ENCODE measurements around the gene SRPK1.
"Not testable (repeated sequence)": the region's sequence is repeated elsewhere in the genome, so short reads cannot be mapped to it uniquely, and the experiment has no call there.

Gene SRPK1

GRCh38 chr6:35920793-35921732, at the start of gene SRPK1:
TSS of gene SRPK1 (minus strand) at chr6:35921098. CDS start at chr6:35921056, 42 bp downstream.
- DNase-seq, result peak; percentile 76

GRCh38 chr6:35970181-35970580, 49.3 kb upstream of the SRPK1 start:
- DNase-seq, result no peak

- DNase-seq, result no peak
Measured at GRCh38 chr6:35969646-35970045, 48.7 kb upstream of the SRPK1 start.

GRCh38 chr6:35968821-35969220, 47.9 kb upstream of the SRPK1 start:
- no peak for DNase-seq

- DNase-seq, result no peak
Measured at GRCh38 chr6:35967076-35967774, 46.3 kb upstream of the SRPK1 start.

- DNase-seq, result no peak
Measured at GRCh38 chr6:35962779-35963560, 42.1 kb upstream of the SRPK1 start.

GRCh38 chr6:35960187-35960586, 39.3 kb upstream of the SRPK1 start:
- DNase-seq, result no peak

GRCh38 chr6:35955970-35956369, 35.1 kb upstream of the SRPK1 start:
- no peak for DNase-seq

- DNase-seq, result no peak
Measured at GRCh38 chr6:35955521-35955920, 34.6 kb upstream of the SRPK1 start.

- no peak for DNase-seq
Measured at GRCh38 chr6:35955071-35955470, 34.2 kb upstream of the SRPK1 start.

- no peak for DNase-seq
Measured at GRCh38 chr6:35954333-35954732, 33.4 kb upstream of the SRPK1 start.

- no peak for DNase-seq
Measured at GRCh38 chr6:35948725-35949124, 27.8 kb upstream of the SRPK1 start.

- no peak for DNase-seq
Measured at GRCh38 chr6:35945650-35946025, 24.7 kb upstream of the SRPK1 start.

- no peak for DNase-seq
Measured at GRCh38 chr6:35943390-35943789, 22.5 kb upstream of the SRPK1 start.

GRCh38 chr6:35942355-35942754, 21.5 kb upstream of the SRPK1 start:
- no peak for DNase-seq

GRCh38 chr6:35941170-35941569, 20.3 kb upstream of the SRPK1 start:
- DNase-seq, result not testable (repeated sequence)

- DNase-seq, result not testable (repeated sequence)
Measured at GRCh38 chr6:35940014-35940413, 19.1 kb upstream of the SRPK1 start.

GRCh38 chr6:35939259-35939658, 18.4 kb upstream of the SRPK1 start:
- not testable (repeated sequence) for DNase-seq

- no peak for DNase-seq
Measured at GRCh38 chr6:35936681-35937359, 15.9 kb upstream of the SRPK1 start.

- DNase-seq, result no peak
Measured at GRCh38 chr6:35935469-35935868, 14.6 kb upstream of the SRPK1 start.

GRCh38 chr6:35933844-35934243, 12.9 kb upstream of the SRPK1 start:
- no peak for DNase-seq

- not testable (repeated sequence) for DNase-seq
Measured at GRCh38 chr6:35931873-35932272, 11.0 kb upstream of the SRPK1 start.

GRCh38 chr6:35931120-35931561, 10.2 kb upstream of the SRPK1 start:
- DNase-seq, result no peak
